OCI-LY3 (cell line): ENCODE measurements around the gene THTPA.
"Not testable (repeated sequence)": the region's sequence is repeated elsewhere in the genome, so short reads cannot be mapped to it uniquely, and the experiment has no call there.

Source experiments
- H2AFZ ChIP-seq: fragments of 200-600, 300-600 bp; shearing (Covaris generic); 2 replicates; pipeline ENCODE4 v1.6.0; 2014; ENCODE audit warnings: antibody characterized with exemption, low read depth, low read length
- H3K27ac ChIP-seq: fragments of 200-600, 300-600 bp; sonication (generic); 2 replicates; pipeline ENCODE4 v1.5.1; 2014; ENCODE audit warnings: mild to moderate bottlenecking, low read length, moderate library complexity, mixed read lengths
- H3K27me3 ChIP-seq: fragments of 200-600, 300-600 bp; sonication (generic); 2 replicates; pipeline ENCODE4 v1.6.1; 2014; ENCODE audit warnings: low read depth, low read length, mixed read lengths
- H3K36me3 ChIP-seq: fragments of 200-600, 300-600 bp; sonication (generic); replicated peaks from 2 replicates; pipeline ENCODE3; 2014; ENCODE audit warnings: low read depth, low read length, mixed read lengths
- H3K4me1 ChIP-seq: fragments of 300-600, 200-600 bp; sonication (generic); 2 replicates; pipeline ENCODE4 v1.6.1; 2014; ENCODE audit warnings: low read length, mixed read lengths
- H3K4me2 ChIP-seq: fragments of 200-600, 300-600 bp; sonication (generic); 2 replicates; pipeline ENCODE4 v1.6.1; 2014; ENCODE audit warnings: low read length, mixed read lengths
- H3K4me3 ChIP-seq: fragments of 300-600, 200-600 bp; sonication (generic); 2 replicates; pipeline ENCODE4 v1.5.1; 2014; ENCODE audit warnings: antibody characterized with exemption, mild to moderate bottlenecking, low read length, moderate library complexity
- H3K79me2 ChIP-seq: fragments of 300-600, 200-600 bp; shearing (Covaris generic); 2 replicates; pipeline ENCODE4 v1.6.1; 2014; ENCODE audit warnings: mild to moderate bottlenecking, low read length, mixed read lengths
- H3K9ac ChIP-seq: fragments of 300-600, 200-600 bp; shearing (Covaris generic); 2 replicates; pipeline ENCODE4 v1.6.0; 2014; ENCODE audit warnings: mild to moderate bottlenecking, low read length, moderate library complexity
- H3K9me3 ChIP-seq: fragments of 200-600, 300-600 bp; shearing (Covaris generic); 2 replicates; pipeline ENCODE4 v1.6.1; 2014; ENCODE audit warnings: low read length, mixed read lengths; ENCODE audit not compliant: insufficient read depth
- H4K20me1 ChIP-seq: fragments of 200-600, 300-600 bp; sonication (generic); 2 replicates; pipeline ENCODE4 v1.6.1; 2016; ENCODE audit warnings: low read length, mixed read lengths; ENCODE audit not compliant: insufficient read depth
- EZH2phosphoT487 ChIP-seq: fragments of 200-600 bp; shearing (Covaris generic); IDR thresholded peaks from 2 replicates; pipeline ENCODE4 v1.6.1; 2018; ENCODE audit warnings: antibody characterized with exemption, mixed run types, low read depth
- TF ChIP-seq, protein P1 (sequence below): fragments of 200-600, 300-600 bp; sonication (generic); IDR thresholded peaks from 2 replicates; pipeline ENCODE4 v1.5.1; 2014; ENCODE audit warnings: antibody characterized with exemption, low read length, low read depth

The THTPA gene

DNA sequence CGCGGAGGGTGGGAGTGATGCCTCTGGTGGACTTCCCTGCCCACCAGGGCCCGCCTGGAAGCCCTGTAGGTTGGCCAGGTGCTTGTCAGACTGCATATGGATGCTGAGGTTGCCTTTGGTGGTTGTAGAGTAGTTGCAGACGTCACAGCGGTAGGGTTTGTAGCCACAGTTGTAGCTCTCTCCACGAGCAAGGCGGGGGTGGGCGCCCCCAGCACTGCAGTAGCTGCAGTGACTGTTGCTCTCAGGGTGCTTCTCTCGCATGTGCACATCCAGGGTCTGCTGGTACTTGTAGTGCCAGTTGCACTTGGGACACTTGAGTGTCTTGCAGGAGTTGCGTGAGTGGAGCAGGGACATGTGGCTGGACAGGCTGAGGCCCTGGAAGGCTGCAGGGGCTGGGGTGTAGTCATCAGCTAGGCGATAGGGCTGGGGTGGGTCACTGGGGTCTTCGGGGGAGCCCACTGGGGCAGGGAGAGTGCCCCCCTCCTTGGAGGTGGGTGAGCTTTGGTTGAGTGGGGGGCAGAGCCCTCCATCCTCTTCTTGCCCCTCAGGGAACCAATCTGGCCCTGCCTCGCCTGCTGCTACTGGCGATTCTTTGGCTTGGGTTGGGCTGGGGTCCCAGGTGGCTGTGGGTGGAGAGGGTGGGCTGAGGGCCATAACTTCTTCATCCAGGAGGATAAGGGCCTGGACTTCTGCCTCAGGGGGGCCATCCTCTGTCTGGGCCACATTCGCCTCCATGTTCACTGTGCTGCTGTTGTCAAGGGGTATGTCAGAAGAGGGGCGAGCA is 22.2 kb upstream of the THTPA start:
- H4K20me1 ChIP-seq: no peaks in the 10 kb centered on the region
- H3K79me2 ChIP-seq: no peaks in the 10 kb centered on the region
- H3K9ac ChIP-seq: no peak overlapping the region
- no peaks in the 10 kb centered on the region for H3K36me3 ChIP-seq
- H2AFZ ChIP-seq: no peak overlapping the region
- no peaks in the 10 kb centered on the region for H3K4me1 ChIP-seq
- no peaks in the 10 kb centered on the region for H3K27me3 ChIP-seq
- no peak overlapping the region for H3K27ac ChIP-seq
- no peaks in the 10 kb centered on the region for H3K9me3 ChIP-seq
- H3K4me2 ChIP-seq: no peak overlapping the region
- no peak for TF ChIP-seq EZH2phosphoT487
- TF ChIP-seq, protein P1, sequence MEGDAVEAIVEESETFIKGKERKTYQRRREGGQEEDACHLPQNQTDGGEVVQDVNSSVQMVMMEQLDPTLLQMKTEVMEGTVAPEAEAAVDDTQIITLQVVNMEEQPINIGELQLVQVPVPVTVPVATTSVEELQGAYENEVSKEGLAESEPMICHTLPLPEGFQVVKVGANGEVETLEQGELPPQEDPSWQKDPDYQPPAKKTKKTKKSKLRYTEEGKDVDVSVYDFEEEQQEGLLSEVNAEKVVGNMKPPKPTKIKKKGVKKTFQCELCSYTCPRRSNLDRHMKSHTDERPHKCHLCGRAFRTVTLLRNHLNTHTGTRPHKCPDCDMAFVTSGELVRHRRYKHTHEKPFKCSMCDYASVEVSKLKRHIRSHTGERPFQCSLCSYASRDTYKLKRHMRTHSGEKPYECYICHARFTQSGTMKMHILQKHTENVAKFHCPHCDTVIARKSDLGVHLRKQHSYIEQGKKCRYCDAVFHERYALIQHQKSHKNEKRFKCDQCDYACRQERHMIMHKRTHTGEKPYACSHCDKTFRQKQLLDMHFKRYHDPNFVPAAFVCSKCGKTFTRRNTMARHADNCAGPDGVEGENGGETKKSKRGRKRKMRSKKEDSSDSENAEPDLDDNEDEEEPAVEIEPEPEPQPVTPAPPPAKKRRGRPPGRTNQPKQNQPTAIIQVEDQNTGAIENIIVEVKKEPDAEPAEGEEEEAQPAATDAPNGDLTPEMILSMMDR: no peak
- no peak overlapping the region for H3K4me3 ChIP-seq

DNA sequence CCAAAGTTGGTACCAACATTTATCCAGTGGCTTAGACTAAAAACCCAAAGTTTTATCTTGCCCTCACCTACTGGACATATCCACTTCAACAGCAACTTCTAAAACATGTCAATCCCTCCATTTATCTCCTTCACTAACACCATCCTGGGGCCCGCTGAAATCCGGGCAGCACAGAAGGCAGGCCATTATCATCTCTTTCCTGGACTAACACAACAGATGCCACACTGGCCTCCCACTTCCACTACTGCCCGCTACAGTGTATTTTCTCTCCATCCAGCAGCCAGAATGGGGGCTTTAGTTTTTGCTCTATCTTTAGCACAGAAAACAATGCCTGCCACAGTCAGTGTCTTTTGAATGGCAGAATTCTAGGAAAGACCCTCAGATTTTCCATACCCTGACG is 20.1 kb upstream of the THTPA start:
- H3K36me3 ChIP-seq: no peaks in the 10 kb centered on the region
- no peak overlapping the region for H3K27ac ChIP-seq
- no peak overlapping the region for H2AFZ ChIP-seq
- 0 out of 2 replicates have a peak, but pooled peaks cover 4% of the 10 kb centered on the region for H3K4me1 ChIP-seq
- H3K27me3 ChIP-seq: no peaks in the 10 kb centered on the region
- H3K9me3 ChIP-seq: no peaks in the 10 kb centered on the region
- H3K4me3 ChIP-seq: no peak overlapping the region
- no peak overlapping the region for H3K9ac ChIP-seq
- no peak overlapping the region for H3K4me2 ChIP-seq
- H4K20me1 ChIP-seq: no peaks in the 10 kb centered on the region
- TF ChIP-seq, protein P1: no peak
- TF ChIP-seq EZH2phosphoT487: no peak
- H3K79me2 ChIP-seq: no peaks in the 10 kb centered on the region

DNA sequence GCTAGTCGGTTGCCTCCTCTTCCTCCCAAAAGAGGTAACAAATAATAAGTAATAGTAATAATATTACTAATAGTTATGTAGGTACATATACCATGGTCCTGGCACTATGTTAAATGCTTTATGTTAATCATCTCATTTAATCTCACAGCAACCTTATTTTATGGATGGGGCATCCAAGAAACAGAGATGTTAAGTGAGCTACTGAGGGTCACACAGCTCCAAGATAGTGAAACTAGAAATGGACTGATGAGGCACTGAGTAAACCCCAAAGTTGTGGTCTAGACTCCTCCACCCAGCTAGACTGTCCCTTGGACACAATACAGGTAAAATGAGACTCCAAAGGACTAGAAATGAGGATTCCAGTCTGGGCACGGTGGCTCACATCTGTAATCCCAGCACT is 19.6 kb upstream of the THTPA start:
- H3K36me3 ChIP-seq: no peaks in the 10 kb centered on the region
- H3K79me2 ChIP-seq: no peaks in the 10 kb centered on the region
- H3K27ac ChIP-seq: no peak overlapping the region
- no peak for TF ChIP-seq EZH2phosphoT487
- TF ChIP-seq, protein P1: no peak
- H3K4me1 ChIP-seq: 0 out of 2 replicates have a peak, but pooled peaks cover 4% of the 10 kb centered on the region
- no peaks in the 10 kb centered on the region for H3K27me3 ChIP-seq
- no peaks in the 10 kb centered on the region for H3K9me3 ChIP-seq
- no peak overlapping the region for H3K4me3 ChIP-seq
- no peak overlapping the region for H3K9ac ChIP-seq
- no peak overlapping the region for H2AFZ ChIP-seq
- no peaks in the 10 kb centered on the region for H4K20me1 ChIP-seq
- H3K4me2 ChIP-seq: no peak overlapping the region

DNA sequence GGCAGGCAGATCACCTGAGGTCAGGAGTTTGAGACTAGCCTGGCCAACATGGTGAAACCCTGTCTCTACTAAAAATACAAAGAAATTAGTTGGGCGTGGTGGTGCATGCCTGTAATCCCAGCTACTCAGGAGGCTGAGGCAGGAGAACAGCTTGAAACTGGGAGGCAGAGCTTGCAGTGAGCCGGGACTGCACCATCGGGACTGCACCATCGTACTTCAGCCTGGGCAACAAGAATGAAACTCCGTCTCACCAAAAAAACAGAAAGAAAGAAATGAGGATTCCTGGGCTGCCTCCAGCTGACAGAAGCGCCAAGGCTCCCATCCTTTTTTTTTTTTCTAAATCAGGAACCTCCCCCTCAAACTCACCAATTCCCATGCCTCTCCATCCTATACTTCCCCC is 19.2 kb upstream of the THTPA start:
- not testable (repeated sequence) for H2AFZ ChIP-seq, H3K4me3 ChIP-seq, H3K9ac ChIP-seq, H3K36me3 ChIP-seq, H3K27ac ChIP-seq, H3K27me3 ChIP-seq, H3K9me3 ChIP-seq, H3K4me2 ChIP-seq, H3K79me2 ChIP-seq, H4K20me1 ChIP-seq, H3K4me1 ChIP-seq
